Occipital lobe (tissue), 1 donor: ENCODE results near the gene DPYSL4. TPM values are rescaled to one million over a fixed set of nuclear protein-coding genes. Genes with fewer than 3 reads are reported as not detected.

Source experiments
- total RNA-seq: library from RNA; depleted of rRNA; stranded (reverse); fragments of >200 nt; gene quantifications from one replicate; pipeline ENCODE4 v1.2.3, GENCODE V29; 2014

Gene DPYSL4
- total RNA-seq, 1 donor from 2014 or later: 40.6 TPM

Other genes starting within 250 kb of the DPYSL4 start
- gene BNIP3, start 205.0 kb upstream of the DPYSL4 start, total RNA-seq: 35.1 TPM
- 4.8 TPM for gene JAKMIP3, start 121.0 kb upstream of the DPYSL4 start, total RNA-seq
- 21.5 TPM for gene STK32C, start 121.0 kb downstream of the DPYSL4 start, total RNA-seq
- 22.8 TPM for gene LRRC27, start 145.2 kb downstream of the DPYSL4 start, total RNA-seq
- 5.6 TPM for gene PWWP2B, start 210.3 kb downstream of the DPYSL4 start, total RNA-seq